HG02852 (cell line): Measurements from ENCODE around the gene CKAP2L.
"Not testable (repeated sequence)": the region's sequence is repeated elsewhere in the genome, so short reads cannot be mapped to it uniquely, and the experiment has no call there.

ENCODE experiments used
- ATAC-seq: cut with Tn5 transposase; IDR thresholded peaks from one replicate; pipeline ENCODE4 v1.9.1; 2021; ENCODE audit warnings: mild to moderate bottlenecking, moderate library complexity; ENCODE audit not compliant: unreplicated experiment

The CKAP2L gene

GRCh38 chr2:112727276-112728028 lies 37.0 kb downstream of the CKAP2L start:
- ATAC-seq = no peak

- peak; percentile 85 for ATAC-seq
These were observed 37.8 kb downstream of the CKAP2L start for GRCh38 chr2:112726487-112727190.

- peak; percentile 34 for ATAC-seq
These were observed 38.6 kb downstream of the CKAP2L start for GRCh38 chr2:112725545-112726457.

- no peak for ATAC-seq
These were observed 39.6 kb downstream of the CKAP2L start for GRCh38 chr2:112724591-112725525.

- no peak for ATAC-seq
These were observed 40.4 kb downstream of the CKAP2L start for GRCh38 chr2:112723995-112724394.

- no peak for ATAC-seq
These were observed 40.9 kb downstream of the CKAP2L start for GRCh38 chr2:112723547-112723940.

GRCh38 chr2:112722816-112723546 lies 41.4 kb downstream of the CKAP2L start:
- ATAC-seq = no peak

- no peak for ATAC-seq
These were observed 42.4 kb downstream of the CKAP2L start for GRCh38 chr2:112721819-112722522.

- ATAC-seq = no peak
These were observed 43.6 kb downstream of the CKAP2L start, which contains the start of gene NT5DC4 for GRCh38 chr2:112720785-112721184. Gene NT5DC4 (plus strand): TSS chr2:112721020. CDS start chr2:112721080, 60 bp downstream.

- no peak for ATAC-seq
These were observed 45.5 kb downstream of the CKAP2L start for GRCh38 chr2:112718863-112719370.

- not testable (repeated sequence) for ATAC-seq
These were observed 47.5 kb downstream of the CKAP2L start for GRCh38 chr2:112716826-112717352.

- ATAC-seq = not testable (repeated sequence)
These were observed 48.3 kb downstream of the CKAP2L start for GRCh38 chr2:112716094-112716493.

- ATAC-seq = no peak
These were observed 49.4 kb downstream of the CKAP2L start for GRCh38 chr2:112714836-112715631.

GRCh38 chr2:112714331-112714730 lies 50.1 kb downstream of the CKAP2L start:
- no peak for ATAC-seq

GRCh38 chr2:112713926-112714325 lies 50.5 kb downstream of the CKAP2L start:
- ATAC-seq = no peak

GRCh38 chr2:112713585-112713925 lies 50.9 kb downstream of the CKAP2L start:
- no peak for ATAC-seq

- ATAC-seq = no peak
These were observed 51.4 kb downstream of the CKAP2L start for GRCh38 chr2:112712903-112713584.
